NT2/D1 (cell line): ENCODE data around the gene SGCA.

ENCODE experiments used
- YY1 ChIP-seq: IDR thresholded peaks from 2 replicates; pipeline ENCODE4 v1.6.1; 2011; ENCODE audit not compliant: insufficient read length, insufficient read depth
- ZNF274 ChIP-seq: IDR thresholded peaks from 2 replicates; pipeline ENCODE4 v1.6.1; 2011; ENCODE audit warnings: mild to moderate bottlenecking, low read depth, low read length

DNA sequence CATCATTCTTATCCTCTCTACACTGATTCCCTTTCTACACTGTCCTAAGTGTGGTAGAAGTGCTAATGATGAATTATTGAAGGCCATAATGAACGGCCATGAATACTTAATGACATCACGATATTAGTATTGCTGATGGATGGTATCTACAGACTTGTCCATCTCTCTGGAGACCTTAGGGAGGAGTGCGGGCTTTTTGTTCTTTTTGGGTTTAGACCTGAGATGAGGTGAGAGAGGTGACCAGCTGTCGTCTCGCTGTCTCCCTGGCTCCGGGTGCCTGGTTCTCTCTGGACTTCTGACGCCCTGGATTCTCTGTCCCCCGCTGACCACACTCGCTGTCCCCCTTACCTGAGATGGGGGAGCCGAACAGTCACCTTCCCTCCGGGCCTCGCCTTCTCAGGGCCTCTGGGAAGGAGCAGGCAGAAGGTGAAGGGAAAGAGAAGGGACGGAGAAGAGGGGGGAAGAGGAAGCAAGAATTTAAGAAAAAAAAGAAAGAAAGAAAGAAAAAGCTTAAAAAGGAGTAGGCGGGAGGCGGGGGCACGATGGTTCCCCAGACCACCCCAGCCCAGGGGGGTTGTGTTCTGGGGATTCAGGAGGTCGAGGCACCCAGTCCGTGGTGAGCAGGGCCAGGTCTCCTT is 17.1 kb downstream of the SGCA start:
- no peak for TF ChIP-seq YY1
- TF ChIP-seq ZNF274 = no peak
